PFSK-1 (cell line): ENCODE results near the gene TRAM2.
A peak's percentile ranks its signal among the peaks of the same experiment; 100 is the strongest.

Source experiments
- FOXP2 ChIP-seq: optimal IDR thresholded peaks from 2 replicates; pipeline ENCODE3; 2011; ENCODE audit warnings: borderline replicate concordance, control low read depth, inconsistent platforms; ENCODE audit not compliant: insufficient read depth; ENCODE audit errors: extremely low read length, extremely low read depth
- POLR2AphosphoS5 ChIP-seq: IDR thresholded peaks from 2 replicates; pipeline ENCODE4 v1.6.1; 2012; ENCODE audit warnings: low read depth, mild to moderate bottlenecking, control low read depth, low read length, moderate library complexity
- REST ChIP-seq, 2 experiments: IDR thresholded peaks; 2 replicates each; pipeline versions ENCODE4 v1.6.1 to v1.8.0; 2011 to 2012; ENCODE audit warnings: low read depth in 2 of 2, low read length in 2 of 2, control low read depth in 1 of 2, inconsistent platforms in 1 of 2, mild to moderate bottlenecking in 1 of 2, moderate library complexity in 1 of 2; ENCODE audit not compliant: insufficient read depth in 1 of 2
- SIN3A ChIP-seq: IDR thresholded peaks from 2 replicates; pipeline ENCODE4 v1.6.1; 2012; ENCODE audit warnings: mild to moderate bottlenecking, low read length, moderate library complexity, borderline replicate concordance; ENCODE audit not compliant: insufficient read depth
- TAF1 ChIP-seq: IDR thresholded peaks from 2 replicates; pipeline ENCODE4 v1.6.1; 2012; ENCODE audit warnings: low read length, control low read depth, borderline replicate concordance; ENCODE audit not compliant: insufficient read depth

Gene TRAM2

DNA sequence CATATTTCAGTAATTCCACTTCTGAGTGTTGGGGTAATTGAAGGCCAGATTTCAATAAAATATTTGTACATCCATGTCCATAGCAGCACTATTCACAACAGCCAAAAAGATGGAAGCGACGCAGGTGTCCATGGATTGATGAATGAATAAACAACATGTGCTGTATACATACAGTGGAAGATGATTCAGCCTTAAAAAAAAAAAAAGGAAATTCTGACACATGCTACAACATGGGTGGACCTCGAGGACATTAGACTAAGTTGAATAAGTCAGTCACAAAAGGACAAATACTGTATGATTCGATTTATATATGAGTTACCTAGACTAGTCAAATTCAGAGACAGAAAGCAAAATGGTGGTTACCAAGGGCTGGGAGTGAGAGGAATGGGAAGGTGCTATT is 57.2 kb downstream of the TRAM2 start:
- TF ChIP-seq TAF1 (no peak), REST (IDR thresholded peaks at IDR 0.05; ENCODE audit: insufficient read depth in 1 of 2, low read depth in 2 of 2, low read length in 2 of 2) (no peak), POLR2AphosphoS5 (no peak), FOXP2 (no peak), SIN3A (no peak)

DNA sequence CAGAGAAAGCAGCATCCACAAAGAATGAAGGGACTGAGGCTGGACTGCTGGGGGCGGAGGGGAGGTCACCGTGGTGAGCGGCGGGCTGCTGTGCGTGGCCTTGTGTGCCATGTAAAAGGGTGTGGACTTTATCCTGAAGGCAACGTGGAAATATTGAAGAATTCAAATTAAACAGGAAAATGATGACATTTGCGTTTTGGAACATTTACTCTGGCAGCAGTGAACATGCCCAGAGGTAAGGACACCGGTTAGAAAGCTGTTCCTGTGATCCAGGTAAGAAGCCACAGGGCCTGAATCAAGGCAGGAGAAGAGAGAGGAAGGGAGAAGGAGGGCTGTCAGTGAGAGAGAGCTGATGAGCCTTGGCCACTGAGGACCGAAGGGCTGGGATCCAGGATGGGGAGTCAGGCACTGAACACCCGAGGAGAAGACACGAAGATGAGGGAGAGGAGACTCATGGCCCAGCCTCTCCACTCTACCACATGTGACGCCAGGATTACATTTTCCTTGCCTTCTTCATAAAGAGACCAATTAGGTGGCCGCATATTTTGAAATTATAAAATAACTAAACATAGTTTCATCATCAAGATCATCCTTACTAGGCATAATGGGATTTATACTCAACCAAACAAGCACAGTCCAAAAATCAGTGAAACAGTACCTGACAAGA is 58.4 kb downstream of the TRAM2 start:
- no peak for TF ChIP-seq SIN3A
- no peak for TF ChIP-seq REST (IDR thresholded peaks at IDR 0.05; ENCODE audit: insufficient read depth in 1 of 2, low read depth in 2 of 2, low read length in 2 of 2)
- TF ChIP-seq POLR2AphosphoS5 = no peak
- no peak for TF ChIP-seq TAF1
- TF ChIP-seq FOXP2 = no peak

DNA sequence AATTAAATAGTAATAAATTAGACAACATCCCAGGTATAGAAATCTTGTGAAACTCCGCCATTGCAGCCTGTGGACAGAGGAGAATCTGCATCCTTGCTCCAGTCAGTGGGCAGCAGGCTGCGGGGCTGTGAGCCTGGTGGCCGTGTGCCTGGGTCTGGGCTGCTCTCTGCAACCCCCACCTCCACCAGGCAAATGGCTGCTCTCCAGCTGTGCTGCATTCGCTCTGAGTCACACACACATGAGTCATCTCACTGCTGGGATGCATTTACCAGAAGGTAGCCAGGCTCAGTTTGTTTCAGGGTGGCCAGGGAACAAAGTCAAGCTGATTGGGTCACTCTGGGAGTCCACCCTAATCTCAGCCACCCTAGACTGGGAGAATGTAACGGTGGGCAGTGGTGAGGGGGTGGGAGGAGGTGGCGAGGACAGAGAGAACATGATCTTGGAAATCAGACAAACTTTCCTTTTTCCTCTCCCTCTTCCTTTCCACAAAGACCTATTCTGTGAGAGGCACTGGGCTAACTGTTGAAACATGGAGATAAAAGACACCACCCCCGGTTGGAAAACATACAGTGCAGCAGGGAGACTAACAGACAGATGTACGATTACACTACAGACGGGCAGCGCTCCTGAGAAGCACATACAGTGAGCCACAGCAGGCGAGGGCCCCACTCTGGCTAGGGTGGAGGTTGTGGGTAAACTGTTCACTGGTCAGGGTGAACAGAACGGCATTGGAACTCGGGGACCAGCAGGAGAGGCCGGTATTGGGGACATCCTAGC is 59.2 kb downstream of the TRAM2 start:
- TF ChIP-seq SIN3A (peak; percentile 67; the same call in 1 of the 2 replicates), POLR2AphosphoS5 (peak; percentile 60; the same call in 1 of the 2 replicates), REST (IDR thresholded peaks at IDR 0.05; ENCODE audit: insufficient read depth in 1 of 2, low read depth in 2 of 2, low read length in 2 of 2) (peak in 1 of 2 experiments; percentile 73; a peak in 1 of 4 replicates), FOXP2 (peak; percentile 98), TAF1 (peak; percentile 76; the same call in 1 of the 2 replicates)

DNA sequence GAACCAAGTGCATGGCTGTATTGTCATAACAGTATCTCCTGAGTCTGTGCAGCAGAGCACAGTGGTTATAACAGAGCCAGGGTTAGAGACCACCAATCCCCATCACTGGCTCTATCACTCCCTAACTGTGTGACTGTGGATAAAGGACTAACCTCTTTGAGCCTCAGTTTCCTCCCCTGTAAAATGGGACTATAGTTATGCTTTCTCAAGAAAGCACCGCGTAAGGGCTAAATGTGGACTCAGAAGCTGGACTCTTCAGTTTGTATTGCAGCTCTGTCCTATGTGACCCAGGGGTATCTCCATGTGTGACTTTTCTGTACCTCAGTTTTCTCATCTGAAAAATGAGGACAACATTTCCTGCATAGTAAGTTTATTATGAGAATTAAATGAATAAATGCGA is 59.9 kb downstream of the TRAM2 start:
- no peak for TF ChIP-seq SIN3A
- TF ChIP-seq POLR2AphosphoS5 = no peak
- no peak for TF ChIP-seq REST (IDR thresholded peaks at IDR 0.05; ENCODE audit: insufficient read depth in 1 of 2, low read depth in 2 of 2, low read length in 2 of 2)
- no peak for TF ChIP-seq FOXP2
- no peak for TF ChIP-seq TAF1
